ENCODE measurements around the gene PSD2. TPM values are rescaled to one million over a fixed set of nuclear protein-coding genes. Genes with fewer than 3 reads are reported as not detected.

PSD2 gene
- not detected for total RNA-seq

DNA sequence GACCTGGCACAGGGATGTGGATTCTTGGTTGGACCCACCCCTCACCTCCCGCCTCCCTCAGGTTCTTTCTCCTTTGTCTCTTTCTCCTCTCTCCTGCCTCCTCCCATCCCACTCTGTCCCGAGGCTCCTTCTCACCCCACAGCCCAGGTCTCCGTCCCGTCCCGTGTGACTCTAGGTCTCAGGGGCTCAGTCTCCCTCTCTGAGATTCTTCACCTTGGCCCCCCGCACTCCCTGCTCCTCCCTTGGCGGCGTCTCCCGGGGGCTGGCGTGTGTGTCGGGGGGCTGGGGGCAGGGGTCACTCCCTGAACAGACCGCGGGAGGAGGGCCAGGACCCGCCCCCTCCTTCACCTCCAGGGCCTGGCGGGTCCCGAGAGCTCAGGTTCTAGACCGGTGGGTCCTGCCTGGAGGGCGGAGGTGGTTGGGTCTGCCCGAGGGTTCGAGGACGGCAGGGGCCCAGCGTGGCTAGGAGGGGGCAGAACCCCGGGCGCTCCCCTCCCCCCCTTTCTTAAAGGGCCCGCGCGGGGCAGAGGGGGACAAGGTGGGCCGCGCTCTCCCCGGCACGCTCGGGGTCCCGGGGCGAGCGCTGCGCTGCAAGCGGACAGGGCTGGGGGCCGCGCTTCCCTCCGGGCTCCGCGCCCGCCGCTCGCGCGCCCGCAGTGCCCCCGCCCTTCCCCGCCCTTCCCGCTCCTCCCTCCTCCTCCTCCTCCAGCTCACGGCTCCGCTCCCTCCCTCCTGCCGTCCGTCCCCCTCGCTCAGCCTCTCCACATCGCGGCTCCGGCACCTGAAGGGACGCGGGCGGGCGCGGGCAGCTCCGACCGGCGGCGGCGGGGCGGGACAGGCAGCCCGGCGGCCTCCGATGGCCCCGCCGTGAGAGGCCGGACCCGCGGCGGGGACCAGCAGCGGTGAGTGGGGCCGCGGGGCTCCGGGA is at the start of gene PSD2:
Gene PSD2, plus strand, starts transcription at position 735 of the 928 bp plus-strand sequence. CDS start 13,633 bp downstream, outside the sequence.
- Mint-ChIP-seq H3K27ac (no peak within 1 kb of the TSS), H3K4me1 (ENCODE audit: low read depth) (no peaks in the 10 kb centered on the region), H3K4me3 (no peak within 1 kb of the TSS), H3K36me3 (ENCODE audit: low read depth) (no peaks in the 10 kb centered on the region), H3K27me3 (ENCODE audit: low read depth) (peaks cover 50% of the 10 kb centered on the region), H3K9me3 (ENCODE audit: insufficient read depth) (no peaks in the 10 kb centered on the region)
- CTCF ChIA-PET: no interaction called here
- POLR2A ChIA-PET: no interaction called here
- ATAC-seq (peak; percentile 13), DNase-seq (no peak)

DNA sequence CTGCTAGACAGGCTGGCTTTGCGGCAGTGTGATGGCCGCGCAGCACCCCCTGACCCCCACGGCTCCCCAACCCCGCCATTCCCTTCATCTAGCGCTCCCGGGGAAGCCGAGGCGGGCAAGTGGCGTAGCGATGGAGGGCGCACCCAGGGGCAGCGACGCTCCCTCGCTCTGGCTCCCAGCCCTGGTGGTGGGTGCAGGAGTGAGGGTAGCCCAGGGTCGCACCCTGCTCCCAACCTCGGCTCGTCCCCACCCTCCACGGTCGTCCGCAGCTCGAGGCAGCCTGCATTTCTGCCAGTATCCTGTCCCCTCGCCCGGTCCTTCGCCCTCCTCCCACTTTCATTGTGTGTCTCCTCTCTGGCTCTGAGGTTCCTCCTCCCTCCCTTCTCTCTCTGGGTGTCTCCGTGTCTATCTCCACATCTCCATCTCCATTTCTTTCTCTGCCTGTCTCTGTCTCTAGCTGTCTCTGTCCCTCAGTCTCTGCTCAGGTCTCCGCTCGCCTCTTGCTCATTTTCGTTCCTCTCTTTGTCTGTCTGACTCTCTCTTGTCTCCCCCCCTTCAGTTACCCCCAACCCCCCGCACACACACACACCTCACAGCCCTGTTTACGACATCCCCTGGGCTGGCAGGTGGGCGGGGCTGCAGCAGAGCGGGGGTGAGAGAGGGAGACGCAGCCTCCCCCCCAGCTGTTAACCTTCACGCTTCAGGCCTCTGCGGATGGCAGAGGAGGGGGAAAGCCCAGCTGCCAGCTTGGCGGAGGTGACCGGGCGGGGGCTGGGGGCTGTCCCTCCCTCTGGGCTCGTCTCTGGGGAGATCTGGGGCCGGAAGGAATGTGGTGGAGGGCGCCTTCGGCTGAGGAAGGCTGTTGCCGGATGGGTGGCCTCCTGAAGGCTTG is 48.7 kb upstream of the PSD2 start:
- POLR2A ChIA-PET: interaction anchor here (1.2 to 1.4 kb wide), 2 partner anchors 36 to 363 kb away, joined by 3 to 4 read pairs; no protein-coding TSS in a partner anchor

DNA sequence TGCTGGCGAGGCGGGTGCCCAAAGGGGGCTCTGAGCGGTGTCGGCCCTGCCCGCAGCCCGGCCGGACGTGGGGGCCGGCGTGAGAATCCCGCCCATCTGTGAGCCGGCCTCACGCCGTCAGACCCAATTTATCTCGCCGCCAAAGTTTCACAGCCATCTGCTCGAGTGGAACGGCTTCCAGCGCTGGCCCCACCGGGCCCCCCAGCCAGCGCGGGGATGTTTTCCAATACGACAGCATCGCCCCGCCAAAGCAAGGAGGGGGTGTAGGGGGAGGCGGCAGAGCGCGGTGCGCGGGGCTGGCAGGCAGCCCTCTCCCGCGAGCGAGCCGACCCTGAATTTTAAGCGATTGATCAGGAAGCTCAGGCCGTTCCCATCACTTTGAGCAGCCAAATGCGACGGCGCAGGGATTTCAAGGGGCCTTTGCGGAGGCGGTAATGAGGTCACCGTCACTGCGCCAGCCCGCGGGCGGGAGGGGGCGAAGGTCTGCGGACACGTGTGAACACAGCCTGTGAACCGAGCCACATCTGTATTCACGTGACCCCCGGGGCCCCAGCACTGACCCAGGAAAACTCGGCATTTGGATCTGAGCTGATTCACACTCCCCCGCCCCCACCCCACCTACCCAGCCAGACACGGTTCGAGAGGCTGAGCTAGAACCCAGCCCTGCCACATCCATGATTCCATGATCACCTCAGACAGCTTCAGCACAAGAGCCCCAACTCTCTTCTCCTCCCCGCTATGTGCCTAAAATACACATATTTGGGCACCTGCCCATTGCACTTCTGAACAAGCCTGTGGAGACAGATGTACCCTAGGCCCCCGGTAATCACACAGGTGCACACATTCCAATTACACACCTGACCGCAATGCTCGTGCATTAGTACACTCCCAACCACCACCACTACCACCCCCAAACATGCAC is 47.8 kb upstream of the PSD2 start:
- peak; percentile 45 for DNase-seq
- ChIA-PET CTCF (interaction anchor here (0.6 to 3.7 kb wide), 5 partner anchors 18 to 113 kb away, joined by 3 to 25 read pairs (median 3); no protein-coding TSS in a partner anchor), POLR2A (interaction anchor here (0.6 to 1.4 kb wide), 3 partner anchors 37 to 113 kb away, joined by 3 to 4 read pairs (median 3); no protein-coding TSS in a partner anchor)
- Mint-ChIP-seq H3K36me3 (ENCODE audit: low read depth) (no peaks in the 10 kb centered on the region), H3K9me3 (ENCODE audit: insufficient read depth) (no peaks in the 10 kb centered on the region), H3K27me3 (ENCODE audit: low read depth) (peaks cover 51% of the 10 kb centered on the region), H3K4me1 (ENCODE audit: low read depth) (peaks cover 24% of the 10 kb centered on the region), H3K27ac (peak overlapping the region; percentile 50), H3K4me3 (peak overlapping the region; percentile 69)
- ATAC-seq: peak; percentile 38

More for the DNA sequence above, 48.7 kb upstream of the PSD2 start:
- Mint-ChIP-seq H3K4me1 (ENCODE audit: low read depth) (peaks cover 24% of the 10 kb centered on the region), H3K4me3 (peak overlapping the region; percentile 69), H3K27me3 (ENCODE audit: low read depth) (peaks cover 41% of the 10 kb centered on the region), H3K9me3 (ENCODE audit: insufficient read depth) (no peaks in the 10 kb centered on the region), H3K27ac (peak overlapping the region; percentile 30), H3K36me3 (ENCODE audit: low read depth) (no peaks in the 10 kb centered on the region)
- CTCF ChIA-PET: interaction anchor here (0.7 to 3.7 kb wide), 5 partner anchors 19 to 115 kb away, joined by 3 to 25 read pairs (median 3); no protein-coding TSS in a partner anchor
- DNase-seq (peak; percentile 58), ATAC-seq (peak; percentile 38)

DNA sequence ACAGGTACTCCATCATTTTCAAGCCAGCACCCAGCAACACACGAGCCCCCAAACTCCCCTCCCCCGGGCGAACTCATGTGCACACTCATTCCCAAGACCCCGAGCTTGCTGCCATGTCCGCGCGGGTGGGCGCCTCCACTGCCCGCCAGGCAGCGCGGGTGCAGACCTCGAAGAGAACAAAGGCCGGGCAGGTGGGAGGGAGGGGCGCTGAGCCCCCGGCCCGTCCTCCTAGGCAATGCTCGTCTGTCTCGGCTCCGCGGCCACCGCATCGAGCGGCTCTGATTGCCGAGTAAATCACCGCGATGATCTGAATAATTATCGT is 47.1 kb upstream of the PSD2 start:
- no peak overlapping the region for H3K27ac Mint-ChIP-seq
- peaks cover 52% of the 10 kb centered on the region for H3K27me3 Mint-ChIP-seq (ENCODE audit: low read depth)
- POLR2A ChIA-PET: interaction anchor here (0.6 kb wide), 1 partner anchor 113 kb away, joined by 3 read pairs; no protein-coding TSS in a partner anchor
- peaks cover 26% of the 10 kb centered on the region for H3K4me1 Mint-ChIP-seq (ENCODE audit: low read depth)
- peak overlapping the region; percentile 69 for H3K4me3 Mint-ChIP-seq
- no peaks in the 10 kb centered on the region for H3K36me3 Mint-ChIP-seq (ENCODE audit: low read depth)
- ATAC-seq: no peak
- no peak for DNase-seq
- H3K9me3 Mint-ChIP-seq (ENCODE audit: insufficient read depth): no peaks in the 10 kb centered on the region
- CTCF ChIA-PET: interaction anchor here (0.6 to 3.7 kb wide), 5 partner anchors 18 to 115 kb away, joined by 3 to 25 read pairs (median 4); no protein-coding TSS in a partner anchor

DNA sequence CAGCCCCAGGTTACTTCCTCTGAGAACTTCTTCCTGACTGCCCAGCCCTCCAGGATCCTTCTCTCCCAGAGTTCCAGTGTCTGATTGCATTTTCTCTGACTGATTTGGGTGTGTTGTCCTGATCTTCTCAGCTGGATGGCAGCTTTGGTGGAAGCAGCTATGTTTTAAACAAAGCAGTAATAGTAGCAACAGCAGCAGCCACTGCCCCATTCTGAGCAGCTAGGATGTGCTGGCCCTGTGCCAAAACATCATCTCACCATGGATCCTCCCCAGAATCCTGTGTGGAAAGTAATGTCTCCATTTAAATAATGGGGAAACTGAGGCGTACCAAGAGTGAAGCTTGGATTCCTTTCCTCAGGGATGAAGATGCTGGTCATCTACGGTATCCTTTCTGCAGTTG is 46.4 kb upstream of the PSD2 start:
- POLR2A ChIA-PET: no interaction called here
- H3K27me3 Mint-ChIP-seq (ENCODE audit: low read depth): peaks cover 52% of the 10 kb centered on the region
- DNase-seq: no peak

DNA sequence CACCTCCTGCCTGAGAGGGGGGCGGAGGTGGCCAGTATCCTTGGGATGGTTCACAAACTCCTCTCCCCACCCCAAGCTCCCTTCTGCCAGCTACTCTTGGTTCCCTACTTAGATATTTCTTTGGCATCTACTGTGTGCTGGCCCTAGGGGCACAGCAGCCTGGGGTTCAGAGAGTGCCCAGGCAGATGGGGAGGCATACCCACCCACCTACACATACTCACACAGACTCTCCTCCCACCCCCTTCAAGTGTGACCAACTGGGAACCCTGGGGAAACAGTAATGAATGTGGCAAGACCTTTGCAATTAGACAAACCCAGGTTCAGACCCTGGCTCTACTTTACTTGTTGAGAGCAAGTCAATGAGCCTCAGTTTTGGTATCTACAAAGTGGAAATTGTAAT is 44.4 kb upstream of the PSD2 start:
- peaks cover 60% of the 10 kb centered on the region for H3K27me3 Mint-ChIP-seq (ENCODE audit: low read depth)
- H3K4me3 Mint-ChIP-seq: no peak overlapping the region
- ATAC-seq (no peak), DNase-seq (no peak)
- H3K27ac Mint-ChIP-seq: no peak overlapping the region
- CTCF ChIA-PET: interaction anchor here (2.9 kb wide), 1 partner anchor 15 kb away, joined by 15 read pairs; no protein-coding TSS in a partner anchor
- H3K9me3 Mint-ChIP-seq (ENCODE audit: insufficient read depth): no peaks in the 10 kb centered on the region
- POLR2A ChIA-PET: interaction anchor here (0.6 kb wide), 1 partner anchor 81 kb away, joined by 4 read pairs; no protein-coding TSS in a partner anchor
- H3K4me1 Mint-ChIP-seq (ENCODE audit: low read depth): peaks cover 30% of the 10 kb centered on the region
- peaks cover 3% of the 10 kb centered on the region for H3K36me3 Mint-ChIP-seq (ENCODE audit: low read depth)

More for the DNA sequence above, 46.4 kb upstream of the PSD2 start:
- Mint-ChIP-seq H3K4me3 (no peak overlapping the region), H3K36me3 (ENCODE audit: low read depth) (no peaks in the 10 kb centered on the region), H3K9me3 (ENCODE audit: insufficient read depth) (no peaks in the 10 kb centered on the region), H3K27ac (no peak overlapping the region), H3K4me1 (ENCODE audit: low read depth) (peaks cover 26% of the 10 kb centered on the region)
- CTCF ChIA-PET: interaction anchor here (1.4 to 2.9 kb wide), 2 partner anchors 17 to 115 kb away, joined by 4 to 15 read pairs; no protein-coding TSS in a partner anchor
- no peak for ATAC-seq

DNA sequence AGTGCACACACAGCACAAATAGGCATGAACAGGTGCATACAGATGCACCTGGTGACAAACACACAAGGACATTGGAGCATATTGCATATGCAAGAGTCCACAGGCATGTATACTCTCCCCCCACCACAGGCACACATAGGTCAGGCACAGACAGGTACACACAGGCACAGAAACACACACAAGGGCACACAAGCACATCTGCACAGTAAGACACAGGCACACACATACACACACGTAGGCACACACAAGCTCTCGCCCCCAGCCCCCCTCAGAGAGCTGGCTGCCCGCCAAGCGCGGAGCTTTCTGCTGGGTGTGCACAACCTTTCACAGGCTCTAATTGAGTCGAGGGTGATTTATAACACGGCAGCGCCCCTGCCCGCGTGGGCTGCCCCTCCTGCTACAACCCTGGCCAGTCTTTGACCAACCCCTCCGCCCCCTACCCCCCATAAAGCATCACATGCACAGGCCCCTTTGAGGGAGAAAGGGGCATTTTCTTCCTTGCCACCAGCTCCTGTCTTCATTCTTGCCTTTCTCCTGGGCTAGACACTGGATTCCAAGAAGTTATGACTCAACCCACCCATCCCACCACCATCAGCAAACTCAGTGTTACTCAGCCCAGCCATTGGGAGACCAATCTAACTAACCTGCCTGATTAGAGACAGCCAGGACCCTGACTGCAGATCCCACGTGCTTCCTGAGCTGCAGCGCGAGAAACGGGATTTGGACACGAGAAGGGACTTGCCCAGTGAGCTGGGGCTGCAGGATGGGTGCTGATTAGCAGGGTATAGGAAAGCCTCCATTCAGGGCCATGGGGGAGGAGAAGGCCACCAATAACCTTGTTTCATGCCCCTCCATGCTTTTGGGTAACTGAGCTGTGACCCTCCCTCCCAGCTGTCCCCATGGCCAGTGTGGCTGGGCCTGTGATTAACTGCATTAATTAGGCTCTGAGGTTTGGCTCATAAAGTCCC is 42.8 kb upstream of the PSD2 start:
- ChIA-PET POLR2A (no interaction called here), CTCF (interaction anchor here (0.6 to 3.8 kb wide), 5 partner anchors 14 to 119 kb away, joined by 3 to 37 read pairs (median 6); no protein-coding TSS in a partner anchor)
- no peak for DNase-seq
- Mint-ChIP-seq H3K4me3 (no peak overlapping the region), H3K9me3 (ENCODE audit: insufficient read depth) (no peaks in the 10 kb centered on the region), H3K36me3 (ENCODE audit: low read depth) (peaks cover 3% of the 10 kb centered on the region), H3K4me1 (ENCODE audit: low read depth) (peaks cover 18% of the 10 kb centered on the region), H3K27me3 (ENCODE audit: low read depth) (peaks cover 60% of the 10 kb centered on the region), H3K27ac (no peak overlapping the region)
- ATAC-seq: no peak

DNA sequence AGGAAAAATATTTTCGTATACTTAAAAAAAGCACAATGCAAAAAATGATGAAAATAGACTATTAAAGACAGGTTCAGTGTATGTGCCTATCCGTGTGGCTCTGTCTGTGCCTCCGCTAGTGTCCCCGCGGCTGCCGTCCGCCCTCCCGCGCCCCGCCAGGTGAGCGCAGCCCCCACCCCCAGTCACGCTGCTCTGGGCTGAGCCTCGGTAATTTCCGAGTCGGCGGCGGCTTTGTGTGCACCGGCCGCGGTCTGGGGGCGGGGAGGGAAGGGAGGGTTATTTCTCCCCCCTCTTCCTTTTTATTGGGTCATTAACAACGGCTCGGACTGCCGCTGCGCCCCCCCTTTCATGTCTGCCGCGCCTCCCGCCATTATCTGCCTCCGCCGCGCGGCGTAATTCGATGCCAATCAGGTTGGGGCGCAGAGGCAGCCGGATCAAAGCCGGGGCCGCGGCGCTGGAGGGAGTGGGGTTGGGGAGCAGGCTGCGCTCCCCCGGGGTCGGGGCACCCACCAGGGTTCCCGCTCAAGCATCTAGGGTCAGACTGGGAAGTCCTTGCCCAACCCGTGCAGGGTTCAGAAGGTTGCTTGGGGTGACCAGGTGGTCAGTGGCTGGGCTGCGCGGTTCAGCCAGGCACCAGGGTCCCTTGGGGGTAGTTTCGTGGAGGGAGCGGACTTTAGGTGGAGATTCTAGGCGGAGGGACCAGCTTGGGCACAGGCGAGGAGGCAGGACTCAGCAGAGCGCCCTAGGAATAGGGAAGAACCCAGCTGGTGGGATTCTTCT is 39.5 kb upstream of the PSD2 start:
- no peak overlapping the region for H3K4me3 Mint-ChIP-seq
- H3K27ac Mint-ChIP-seq: no peak overlapping the region
- DNase-seq (no peak), ATAC-seq (peak; percentile 42)
- H3K4me1 Mint-ChIP-seq (ENCODE audit: low read depth): peaks cover 15% of the 10 kb centered on the region
- ChIA-PET CTCF (interaction anchor here (1.0 to 1.6 kb wide), 3 partner anchors 9 to 19 kb away, joined by 4 to 7 read pairs (median 6); no protein-coding TSS in a partner anchor), POLR2A (no interaction called here)
- H3K36me3 Mint-ChIP-seq (ENCODE audit: low read depth): peaks cover 3% of the 10 kb centered on the region
- H3K27me3 Mint-ChIP-seq (ENCODE audit: low read depth): peaks cover 46% of the 10 kb centered on the region
- no peaks in the 10 kb centered on the region for H3K9me3 Mint-ChIP-seq (ENCODE audit: insufficient read depth)

DNA sequence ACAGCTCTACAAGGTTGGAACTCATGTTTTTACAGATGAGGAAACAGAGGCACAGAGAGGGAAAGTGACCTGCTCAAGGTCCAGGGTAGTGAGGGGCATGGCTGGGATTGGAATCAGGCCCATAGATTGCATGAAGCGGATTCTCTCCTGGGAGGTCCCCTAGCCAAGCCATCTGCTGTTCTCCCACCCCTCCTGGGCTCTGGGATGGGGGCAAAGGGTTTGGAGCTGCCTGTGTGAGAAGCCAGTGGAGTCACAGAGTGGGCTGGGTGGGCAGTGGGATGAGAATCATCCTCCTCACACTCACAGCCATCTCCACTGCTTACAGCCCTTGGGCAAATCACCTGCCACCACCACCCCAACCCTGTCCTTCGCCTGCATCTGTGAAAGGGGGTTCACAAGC is 38.6 kb upstream of the PSD2 start:
- no peaks in the 10 kb centered on the region for H3K9me3 Mint-ChIP-seq (ENCODE audit: insufficient read depth)
- DNase-seq (no peak), ATAC-seq (no peak)
- H3K36me3 Mint-ChIP-seq (ENCODE audit: low read depth): peaks cover 3% of the 10 kb centered on the region
- peaks cover 45% of the 10 kb centered on the region for H3K27me3 Mint-ChIP-seq (ENCODE audit: low read depth)
- no peak overlapping the region for H3K27ac Mint-ChIP-seq
- POLR2A ChIA-PET: no interaction called here
- CTCF ChIA-PET: interaction anchor here (1.0 to 1.4 kb wide), 2 partner anchors 8 to 10 kb away, joined by 4 to 7 read pairs; no protein-coding TSS in a partner anchor
- H3K4me3 Mint-ChIP-seq: no peak overlapping the region
- peaks cover 15% of the 10 kb centered on the region for H3K4me1 Mint-ChIP-seq (ENCODE audit: low read depth)

All from activated CD8-positive, alpha-beta T cell treated with anti-CD3 and anti-CD28 coated beads, Interleukin-2, amount 10 ng/mL, durations not matched to agents 7 days and 5 days (primary cell).